Activated CD8-positive, alpha-beta memory T cell treated with anti-CD3 and anti-CD28 coated beads, Interleukin-2, amount 50 U/mL, for 1 hour (primary cell): ENCODE data around the gene CLDN2.
"Not testable (repeated sequence)": the region's sequence is repeated elsewhere in the genome, so short reads cannot be mapped to it uniquely, and the experiment has no call there.

Source experiments
- DNase-seq: peaks from one replicate; pipeline ENCODE4 v3.0.0-alpha.2; 2020; ENCODE audit errors: extremely low read depth

The CLDN2 gene, protein sequence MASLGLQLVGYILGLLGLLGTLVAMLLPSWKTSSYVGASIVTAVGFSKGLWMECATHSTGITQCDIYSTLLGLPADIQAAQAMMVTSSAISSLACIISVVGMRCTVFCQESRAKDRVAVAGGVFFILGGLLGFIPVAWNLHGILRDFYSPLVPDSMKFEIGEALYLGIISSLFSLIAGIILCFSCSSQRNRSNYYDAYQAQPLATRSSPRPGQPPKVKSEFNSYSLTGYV

DNA sequence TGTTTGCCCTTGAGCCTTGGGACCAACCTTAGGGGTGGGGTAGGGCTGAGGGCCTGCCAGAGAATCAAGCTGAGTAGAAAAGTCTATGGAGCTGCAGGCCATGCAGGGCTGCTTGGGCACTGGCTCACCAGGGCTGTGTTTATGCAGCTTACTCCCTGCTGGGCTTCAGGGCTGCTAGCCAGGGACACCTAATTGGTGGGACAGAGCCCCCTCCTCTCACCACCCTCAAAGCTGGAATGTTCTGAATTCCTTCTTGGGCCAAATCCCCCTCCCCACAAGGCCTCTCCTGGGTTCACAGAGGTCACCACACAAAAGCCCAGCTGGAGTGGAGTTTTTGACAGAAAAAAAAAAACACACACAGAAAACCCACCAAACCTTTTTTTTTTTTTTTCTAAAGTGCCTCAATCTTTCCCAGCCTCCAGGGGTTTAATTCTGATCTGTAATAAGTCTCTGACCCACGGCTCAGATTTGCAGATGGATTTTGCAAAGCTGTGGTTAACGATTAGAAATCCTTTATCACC, at the start of gene CLDN2:
Gene CLDN2, plus strand, starts transcription at position 471 of the 521 bp plus-strand sequence. CDS start 7,827 bp downstream, outside the sequence.
- DNase-seq = no peak

DNA sequence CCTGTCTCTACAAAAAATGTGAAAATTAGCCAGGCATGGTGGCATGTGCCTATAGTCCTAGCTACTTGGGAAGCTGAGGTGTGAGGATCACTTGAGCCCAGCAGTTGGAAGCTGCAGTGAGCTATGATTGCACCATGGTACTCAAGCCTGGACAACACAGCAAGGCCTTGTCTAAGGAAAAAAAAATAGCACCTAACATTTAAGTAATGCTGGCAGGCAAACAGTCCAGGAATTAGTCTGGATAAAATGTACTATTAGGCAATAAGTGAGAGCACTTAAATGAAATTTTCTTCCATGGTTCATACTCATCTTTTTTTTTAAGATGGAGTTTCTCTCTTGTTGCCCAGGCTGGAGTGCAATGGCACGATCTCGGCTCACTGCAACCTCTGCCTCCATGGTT, 47.4 kb upstream of the CLDN2 start:
- DNase-seq = not testable (repeated sequence)

DNA sequence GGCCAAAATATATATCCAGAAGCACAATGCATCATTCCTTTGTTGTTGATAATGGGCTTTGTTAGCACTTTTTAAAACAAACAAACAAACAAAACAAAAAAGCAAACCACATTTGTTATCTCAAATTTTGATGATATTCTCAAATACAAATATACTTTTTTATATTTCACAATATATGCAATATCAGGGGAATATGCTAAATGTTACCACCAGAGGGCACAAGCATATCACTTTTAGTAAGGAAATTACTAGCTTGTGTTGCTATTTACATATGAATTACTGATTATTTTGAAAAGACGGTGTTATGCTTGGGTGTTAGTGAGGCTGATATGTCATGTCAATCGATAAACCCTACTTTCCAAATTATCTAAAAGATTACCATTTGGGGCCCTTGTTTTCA, 46.1 kb upstream of the CLDN2 start:
- DNase-seq = no peak

DNA sequence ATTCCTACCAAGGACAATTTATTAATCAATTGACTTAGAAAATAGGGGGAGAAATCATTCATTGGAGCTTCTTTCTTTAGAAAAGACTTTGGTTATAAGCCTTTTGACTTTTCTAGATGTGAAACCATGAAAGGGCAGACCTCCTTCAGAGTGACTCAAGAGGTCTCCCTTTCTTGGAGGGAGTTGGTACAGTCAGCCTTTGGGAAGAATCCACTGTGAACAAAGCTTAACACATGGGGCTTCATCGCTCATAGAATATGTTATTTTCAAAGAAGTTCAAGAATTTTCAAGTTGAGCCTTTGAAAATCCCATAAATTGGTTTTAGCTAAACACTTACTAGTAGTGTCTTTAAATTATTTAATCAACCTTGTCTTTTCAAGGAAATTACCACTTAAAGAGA, 45.1 kb upstream of the CLDN2 start:
- no peak for DNase-seq

DNA sequence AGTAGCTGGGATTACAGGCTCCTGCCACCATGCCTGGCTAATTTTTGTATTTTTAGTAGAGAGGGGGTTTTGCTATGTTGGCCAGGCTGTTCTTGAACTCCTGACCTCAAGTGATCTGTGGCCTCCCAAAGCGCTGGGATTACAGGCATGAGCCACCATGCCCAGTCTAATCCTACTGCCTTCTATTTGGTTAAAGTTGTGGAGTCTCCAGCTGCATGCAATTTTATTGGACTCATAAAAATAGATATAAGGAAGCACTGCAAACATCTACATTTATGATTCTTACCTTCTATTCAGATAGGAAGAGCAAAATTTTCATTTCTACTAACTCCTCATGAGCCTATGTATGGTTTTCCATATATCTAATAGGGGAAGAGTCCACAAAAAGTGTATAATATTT, 30.7 kb upstream of the CLDN2 start:
- DNase-seq = no peak

DNA sequence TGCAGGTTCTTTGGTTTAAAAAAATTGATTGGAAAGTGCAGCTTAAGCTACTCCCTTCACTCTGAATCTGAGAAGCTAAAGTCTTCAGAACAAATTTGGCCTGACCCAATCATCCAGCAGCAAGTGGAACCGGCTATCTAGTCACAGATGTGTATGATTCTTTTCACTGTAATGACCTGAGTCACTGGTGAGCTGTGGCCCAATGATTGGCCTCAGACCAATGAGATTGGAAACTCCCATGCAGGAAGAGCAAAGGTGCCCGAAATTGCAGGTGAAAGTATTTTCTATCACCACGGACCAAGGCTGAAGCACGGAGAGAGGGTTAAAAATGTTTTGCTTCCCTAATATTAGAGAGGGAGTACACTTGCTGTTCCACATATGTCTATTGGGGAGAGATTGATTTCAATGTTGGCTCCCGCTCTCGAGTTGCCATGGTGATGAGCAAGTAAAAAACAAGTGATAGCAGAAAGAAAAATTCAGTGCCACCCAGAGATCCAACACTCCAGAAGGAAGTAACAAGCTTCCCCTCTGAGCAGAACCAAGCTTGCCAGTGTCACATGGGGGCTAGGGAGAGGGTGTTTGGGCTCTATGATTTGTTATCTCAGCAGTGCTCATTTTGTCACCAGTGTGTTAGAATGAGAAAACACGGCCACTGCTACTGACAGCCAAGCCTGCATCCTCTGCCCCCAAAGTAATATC, 28.3 kb upstream of the CLDN2 start:
- no peak for DNase-seq

DNA sequence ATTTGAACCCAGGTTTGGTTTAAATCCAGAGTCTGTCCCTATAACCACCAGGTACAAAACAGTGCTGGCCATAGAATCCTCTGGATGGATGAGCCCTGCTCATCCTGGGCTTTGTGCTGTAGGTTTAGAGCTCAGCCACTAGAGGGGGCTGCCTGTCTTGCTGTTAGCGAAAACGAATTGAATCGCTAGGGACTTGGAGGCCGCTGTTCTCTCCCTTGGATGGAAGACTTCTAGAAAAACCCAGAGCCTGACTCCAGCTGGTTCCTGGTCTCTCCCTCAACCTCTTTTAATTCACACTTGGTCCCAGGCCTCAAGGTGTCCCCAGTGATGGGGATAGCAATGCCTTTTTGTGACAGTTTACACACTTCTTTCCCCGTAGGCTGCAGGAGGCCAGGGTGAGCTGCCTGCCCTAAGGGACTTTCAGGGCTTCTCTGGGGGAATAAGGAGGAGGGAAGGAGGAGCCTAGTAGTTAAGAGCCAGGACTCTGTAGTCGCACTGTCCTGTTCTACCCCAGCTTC, 25.8 kb upstream of the CLDN2 start:
- DNase-seq = peak; percentile 14

DNA sequence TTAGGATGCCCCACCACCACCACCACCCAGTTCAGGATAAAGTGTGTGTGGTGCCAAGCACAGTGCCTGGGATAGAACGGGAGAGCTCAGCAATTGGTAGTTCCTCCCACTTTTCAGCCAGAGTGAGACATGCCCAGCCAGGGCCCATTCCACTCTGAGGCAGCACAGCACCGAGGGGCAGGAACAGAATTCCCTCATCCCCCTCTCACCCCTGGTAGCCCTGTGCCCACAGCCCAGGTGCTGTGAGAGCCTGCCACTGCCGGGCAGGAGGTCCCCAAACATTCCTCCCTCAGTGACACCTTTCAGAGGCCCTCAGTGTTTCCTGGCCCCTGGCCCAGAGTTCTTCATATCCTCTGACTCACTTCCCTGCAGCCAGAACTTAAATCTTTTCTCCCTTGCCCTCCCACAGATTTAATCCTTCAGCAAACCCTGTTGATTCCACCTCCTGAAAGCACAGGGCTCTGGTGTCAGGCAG, 25.2 kb upstream of the CLDN2 start:
- DNase-seq = no peak

DNA sequence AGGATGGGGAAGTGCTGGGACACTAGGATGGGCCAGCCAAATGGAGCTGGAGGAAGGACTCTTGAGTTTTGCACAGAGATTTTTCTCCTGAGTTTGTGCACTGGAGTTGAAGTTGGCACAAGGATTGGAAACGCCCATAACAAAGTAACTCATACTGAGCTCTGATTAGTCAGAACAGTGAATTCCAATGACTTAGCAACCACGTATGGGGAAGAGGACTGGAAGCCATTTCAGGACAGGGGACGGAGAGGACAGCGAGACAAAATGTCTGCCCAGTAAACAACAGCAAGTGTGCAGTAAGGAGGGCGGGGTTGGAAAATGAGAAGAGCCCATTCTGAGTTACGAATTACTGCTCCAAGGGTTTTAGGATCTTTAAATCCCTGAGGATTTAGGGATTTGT, 22.9 kb upstream of the CLDN2 start:
- DNase-seq = no peak

DNA sequence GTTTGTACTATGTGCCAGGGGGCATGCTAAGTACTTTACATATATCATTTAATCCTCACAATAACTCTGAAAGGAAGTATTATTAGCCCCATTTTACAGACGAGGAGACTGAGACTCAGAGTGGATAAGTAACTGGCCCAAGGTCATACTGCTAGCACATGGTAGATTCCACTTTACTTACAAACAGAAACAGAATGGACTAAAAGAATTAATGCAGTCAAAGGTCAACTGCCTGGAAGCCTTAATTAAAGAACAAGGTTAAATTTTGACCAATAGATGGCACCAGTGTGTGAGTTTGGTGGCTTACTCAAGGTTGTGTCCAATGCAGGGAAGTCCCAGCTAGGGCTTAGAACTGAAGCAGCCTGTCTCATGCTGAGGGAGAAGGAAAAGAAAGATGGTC, 21.7 kb upstream of the CLDN2 start:
- no peak for DNase-seq

DNA sequence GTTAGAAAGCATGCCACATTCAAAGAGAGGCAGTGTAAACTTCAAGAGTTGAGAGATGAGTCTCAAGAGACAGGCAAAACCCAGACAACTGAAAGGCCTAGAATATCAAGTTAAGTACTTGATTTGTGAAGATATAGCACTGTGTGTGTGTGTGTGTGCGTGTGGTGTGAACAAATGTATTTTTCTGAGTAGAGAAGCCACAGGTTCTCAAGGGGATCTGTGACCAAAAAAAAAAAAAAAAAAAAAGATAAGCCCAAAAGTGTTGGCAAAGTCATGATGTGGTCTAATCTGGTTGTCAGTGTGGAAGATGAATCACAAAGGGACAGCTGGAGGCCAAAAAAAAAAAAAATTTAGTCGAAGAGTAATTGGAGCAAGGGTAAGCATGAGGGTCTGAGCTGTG, 20.9 kb upstream of the CLDN2 start:
- DNase-seq = no peak

DNA sequence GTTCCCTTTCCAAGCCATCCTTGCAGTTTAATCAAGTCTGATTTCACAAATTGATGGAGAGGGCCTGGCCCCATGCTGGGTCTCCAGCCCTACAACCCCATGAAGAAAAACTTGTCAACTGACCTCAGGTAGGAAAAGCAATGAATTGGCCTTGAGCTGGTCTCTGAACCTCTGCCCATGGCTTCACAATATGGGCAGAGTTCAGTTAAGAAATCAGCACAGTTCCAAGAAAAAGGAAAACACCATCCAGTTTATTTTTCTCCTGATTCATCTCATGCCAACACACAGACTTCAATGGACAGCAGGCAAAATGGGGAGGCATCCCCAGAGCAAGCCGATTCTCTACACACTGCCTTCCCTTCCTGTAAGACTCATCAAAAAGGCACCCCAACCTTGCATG, 20.4 kb upstream of the CLDN2 start:
- DNase-seq = no peak

DNA sequence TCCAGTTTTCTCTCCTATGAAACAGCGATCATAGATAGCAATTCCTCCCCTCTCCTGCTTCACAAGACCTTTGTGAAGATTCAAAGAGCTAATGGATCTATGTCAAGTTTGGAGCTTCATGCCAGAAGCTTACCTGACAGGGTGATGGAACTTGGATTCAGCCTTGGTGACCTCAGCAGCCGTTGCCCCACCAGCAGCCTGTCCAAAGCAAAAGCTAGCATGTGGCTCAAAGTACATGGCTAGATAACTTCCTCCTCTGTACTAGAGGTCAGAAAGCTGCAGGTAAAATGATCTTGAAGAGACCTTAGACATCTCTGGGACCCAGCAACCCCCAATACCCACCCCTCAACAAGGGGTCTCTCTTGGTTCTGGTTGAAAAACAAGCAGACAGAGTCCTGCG, 18.9 kb upstream of the CLDN2 start:
- DNase-seq = no peak

DNA sequence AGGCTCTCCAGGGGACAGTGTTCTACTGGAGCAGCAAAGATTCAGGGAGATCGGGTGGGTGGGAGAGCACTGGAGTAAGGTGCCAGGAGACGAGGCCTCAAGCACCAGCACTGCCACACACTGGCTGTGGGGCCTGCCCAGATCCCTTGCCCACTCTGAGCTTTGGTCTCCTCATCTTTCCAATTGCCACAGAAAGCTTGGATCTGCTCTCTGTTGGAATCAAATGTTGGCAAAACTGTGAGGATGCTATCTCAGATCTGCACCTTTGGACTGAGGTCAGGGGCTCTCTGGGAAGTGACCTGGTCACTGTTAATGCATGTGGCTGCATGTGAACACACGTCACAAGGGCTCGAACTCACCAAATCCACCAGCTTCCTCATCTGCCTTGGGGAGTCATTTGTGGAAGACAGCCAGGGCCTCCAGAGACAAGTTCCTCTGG, 18.4 kb upstream of the CLDN2 start:
- no peak for DNase-seq

DNA sequence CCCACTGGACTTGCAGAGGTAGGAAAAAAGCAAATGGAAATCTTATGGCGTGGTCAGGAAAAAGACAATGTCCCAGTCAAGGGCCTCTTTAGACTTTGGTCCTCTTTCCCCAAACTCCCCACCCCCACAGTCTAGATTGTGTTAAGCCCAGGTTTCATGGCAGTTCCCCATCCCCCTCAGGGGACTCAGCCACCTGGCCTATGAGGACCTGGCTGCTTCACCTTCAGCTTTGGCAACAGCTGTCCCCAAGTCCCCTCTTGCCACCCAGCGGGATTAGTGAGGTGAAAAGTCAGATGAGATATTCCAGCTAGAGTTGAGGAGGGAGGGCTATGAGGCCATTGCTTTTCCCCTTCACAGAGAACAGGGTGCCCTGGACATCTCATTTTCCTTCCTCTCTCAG, 17.5 kb upstream of the CLDN2 start:
- DNase-seq = no peak

DNA sequence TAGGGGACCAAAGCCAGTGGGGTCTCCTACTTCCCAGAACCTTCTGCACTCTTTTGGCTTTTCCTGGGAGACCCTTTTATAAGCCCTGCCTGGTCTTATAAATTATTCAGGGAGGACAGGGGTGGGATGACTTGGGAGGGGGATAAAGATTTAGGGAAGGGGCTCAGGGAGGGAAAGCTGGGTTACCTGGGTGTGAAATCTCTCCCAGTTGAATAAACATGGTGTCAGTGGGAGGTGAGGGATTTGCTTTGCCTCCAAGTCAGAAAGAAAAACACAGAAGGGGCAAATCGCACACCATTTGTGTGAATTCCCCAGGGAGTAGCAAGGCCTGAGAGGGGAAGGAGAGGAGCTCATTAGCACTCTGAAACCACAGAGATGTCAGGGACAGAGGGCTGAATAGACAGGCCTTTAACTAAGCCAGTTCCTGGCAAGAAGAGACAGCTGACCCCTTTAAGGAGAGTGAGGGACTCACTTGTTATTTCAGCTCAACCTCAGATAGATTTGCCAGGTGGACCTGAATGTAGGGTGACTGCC, 16.8 kb upstream of the CLDN2 start, which contains the start of gene RIPPLY1:
Gene RIPPLY1, minus strand, starts transcription at position 51 of the 534 bp plus-strand sequence. CDS start 54 bp downstream, outside the sequence.
- no peak for DNase-seq

DNA sequence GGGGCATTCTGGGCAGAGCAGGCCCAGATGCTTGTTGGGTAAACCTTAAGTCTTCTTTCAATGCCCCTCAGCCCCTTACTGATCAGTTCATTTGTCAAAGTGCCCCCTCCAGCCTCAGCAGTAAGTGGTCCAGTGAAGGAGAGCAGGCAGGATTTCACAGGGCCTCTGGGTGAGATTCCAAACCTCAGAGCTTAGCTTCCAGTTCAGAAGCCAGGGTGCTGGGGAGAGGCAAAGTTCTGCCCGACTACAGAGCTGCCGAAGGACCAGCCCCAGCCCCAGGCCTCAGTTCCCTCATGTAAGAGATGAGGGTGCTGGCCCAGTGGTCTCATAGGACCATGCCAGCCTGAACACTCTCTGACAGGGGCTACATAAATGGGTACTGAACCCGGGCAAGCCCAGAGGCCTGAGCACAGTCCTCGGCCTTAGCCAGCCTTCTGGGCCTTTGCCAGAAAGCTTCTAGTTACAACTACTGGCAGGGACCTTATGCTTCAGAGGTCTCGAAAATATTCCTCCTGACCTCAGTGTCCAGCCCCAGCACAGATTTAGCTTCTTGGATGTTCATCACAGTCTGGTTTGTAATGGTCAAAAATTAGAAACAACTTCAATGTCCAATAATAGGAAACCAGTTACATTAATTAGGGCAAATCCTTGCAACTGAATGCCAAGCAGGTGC, 16.2 kb upstream of the CLDN2 start:
- no peak for DNase-seq

DNA sequence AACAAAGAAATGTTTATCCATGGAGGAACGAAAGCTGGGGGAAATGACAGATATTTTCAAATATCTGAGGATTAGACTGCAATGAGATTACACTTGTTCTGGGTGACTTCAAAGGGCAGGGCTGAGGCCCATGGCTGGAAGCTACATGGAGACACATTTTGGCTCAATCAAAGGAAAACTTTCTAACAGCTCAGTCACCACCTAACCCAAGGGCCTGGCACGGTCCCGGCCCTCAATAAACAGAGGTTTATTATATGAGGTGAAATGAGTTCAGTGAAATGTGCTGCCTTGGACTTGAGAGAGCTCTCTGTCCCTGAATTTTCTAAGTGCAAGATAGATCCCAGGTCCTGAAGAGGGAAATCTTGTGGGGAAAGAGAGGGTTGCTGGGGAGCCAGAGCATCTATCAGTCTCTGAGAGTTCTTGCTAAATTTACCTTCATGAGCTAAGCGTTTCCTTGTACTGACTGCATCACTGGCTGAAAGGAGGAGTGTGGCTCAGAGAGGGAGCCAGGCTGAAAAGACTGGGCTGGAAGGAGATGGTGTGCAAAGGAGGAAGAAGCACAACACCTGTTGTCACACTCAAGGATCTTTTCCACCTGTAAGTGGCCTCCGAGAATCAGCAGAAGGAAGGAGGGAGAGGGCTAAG, 15.0 kb upstream of the CLDN2 start:
- no peak for DNase-seq

DNA sequence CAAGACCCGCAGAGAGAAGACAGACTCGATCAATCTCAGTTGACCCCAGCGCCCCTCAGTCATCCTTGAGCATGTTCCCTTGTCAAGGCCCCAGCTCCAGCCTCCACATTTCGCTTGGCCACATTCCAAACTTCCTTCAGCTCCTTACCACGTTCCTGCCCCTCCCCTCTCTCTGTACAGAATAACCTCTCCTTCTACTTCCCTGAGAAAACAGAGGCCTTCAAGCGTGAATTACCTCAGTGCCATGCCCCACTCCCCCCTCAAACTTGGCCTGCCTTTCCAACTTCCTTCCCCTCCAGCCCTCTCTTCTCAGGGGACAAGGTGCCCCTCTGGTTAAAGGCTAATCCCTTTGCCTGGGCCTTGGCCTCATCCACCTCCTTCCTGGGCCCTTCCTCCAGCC, 13.8 kb upstream of the CLDN2 start:
- no peak for DNase-seq

DNA sequence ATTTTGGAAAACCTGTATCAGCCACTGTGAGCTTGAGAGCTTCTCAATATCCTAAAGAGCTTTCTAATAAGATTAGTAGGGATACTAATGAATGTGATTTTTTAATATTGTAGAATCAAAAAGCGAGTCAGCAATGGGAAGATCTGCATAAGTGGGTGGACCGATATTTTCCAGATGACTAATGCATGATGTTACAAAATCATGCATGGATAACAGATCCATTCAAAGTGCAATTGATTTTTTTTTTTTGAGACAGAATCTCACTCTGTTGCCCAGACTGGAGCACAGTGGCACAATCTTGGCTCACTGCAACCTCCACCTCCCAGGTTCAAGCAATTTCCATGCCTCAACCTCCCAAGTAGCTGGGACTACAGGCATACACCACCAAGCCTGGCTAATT, 7.3 kb upstream of the CLDN2 start:
- no peak for DNase-seq

DNA sequence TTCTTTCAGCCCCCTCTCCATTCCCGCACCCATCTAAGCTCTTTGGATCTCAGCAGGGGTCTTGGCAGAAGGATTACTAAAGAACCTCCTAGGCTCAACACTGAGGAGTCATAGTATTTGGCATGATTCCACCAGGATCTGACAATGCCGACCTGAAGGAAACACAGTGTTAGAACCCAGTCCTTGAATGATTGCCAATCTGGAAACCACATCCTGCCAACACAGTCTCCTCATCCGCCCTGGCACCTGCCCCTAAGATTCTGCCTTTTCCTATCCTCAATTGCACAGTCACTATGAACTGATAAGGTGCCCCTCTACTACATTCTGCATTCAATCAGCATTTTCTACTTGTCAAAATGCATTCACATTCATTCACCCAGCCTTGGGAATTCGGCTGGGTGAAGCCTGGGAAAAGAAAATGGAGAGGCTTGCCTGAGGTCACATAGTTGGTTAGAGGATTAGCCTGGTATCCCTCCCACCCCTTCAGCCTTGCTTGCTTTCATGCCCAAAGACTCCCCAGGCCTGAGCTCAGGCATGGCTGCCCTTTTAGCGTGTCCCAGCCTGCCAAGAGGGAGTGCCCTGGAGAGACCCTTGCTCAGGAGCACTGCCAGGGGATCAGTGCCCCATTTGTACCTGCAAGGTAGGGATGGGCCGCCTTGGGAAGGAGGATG, 2.2 kb upstream of the CLDN2 start:
- no peak for DNase-seq
